ENCODE results near the gene TXNRD2. TPM values are rescaled to one million over a fixed set of nuclear protein-coding genes. Genes with fewer than 3 reads are reported as not detected.

TXNRD2 gene
- total and polyA plus RNA-seq, 2 of the 4 experiments (the other 2 are of a cell fraction): 15.6 to 25.7 TPM

GRCh38 chr22:19867617-19868016 lies 74.0 kb downstream of the TXNRD2 start:
- DNase-seq: no peak
- H2BK15ac ChIP-seq (ENCODE audit: low read depth, low read length): no peak overlapping the region
- intact Hi-C loops (cut with micrococcal nuclease) (no loop called here), in situ Hi-C loops (cut with MboI; ENCODE audit: low sequenced_read_pairs) (no loop called here), dilution Hi-C loops (cut with HindIII; ENCODE audit: low sequenced_read_pairs, unreplicated experiment) (no loop called here)
- no peak for ATAC-seq (ENCODE audit: low read depth)
- H4K5ac ChIP-seq (ENCODE audit: low read depth, low read length): no peak overlapping the region
- H3K4me1 ChIP-seq (ENCODE audit: control insufficient read depth, insufficient read depth, low read length): no peaks in the 10 kb centered on the region
- no peak overlapping the region for H3K4ac ChIP-seq (ENCODE audit: low read depth, low read length)
- no peak overlapping the region for H2BK20ac ChIP-seq (ENCODE audit: low read depth, low read length)
- no peak overlapping the region for H3K56ac ChIP-seq (ENCODE audit: extremely low read depth, insufficient read depth, low read length)
- CTCF ChIA-PET: interaction anchor here (0.6 kb wide), 1 partner anchor 137 kb away, joined by 3 read pairs; no protein-coding TSS in a partner anchor
- no peak overlapping the region for H3K27ac ChIP-seq (ENCODE audit: insufficient read depth, low read length)
- no peak overlapping the region for H2AK9ac ChIP-seq (replicated peaks; ENCODE audit: low read depth, low read length, poor library complexity)
- no peak overlapping the region for H4K91ac ChIP-seq (ENCODE audit: insufficient read depth, low read depth, low read length)
- H2AK5ac ChIP-seq (ENCODE audit: low read depth, low read length): no peak overlapping the region
- no peaks in the 10 kb centered on the region for H3K27me3 ChIP-seq (ENCODE audit: control insufficient read depth, insufficient read depth, low read length)
- no CpG with 5 or more reads among the region's 7 CpGs for WGBS, 2 experiments (ENCODE audit: extremely low coverage in 2 of 2, insufficient read length in 1 of 2)
- H3K36me3 ChIP-seq (ENCODE audit: control insufficient read depth, insufficient read depth, low read length): no peaks in the 10 kb centered on the region
- no peaks in the 10 kb centered on the region for H3K9me3 ChIP-seq (ENCODE audit: control insufficient read depth, insufficient read depth, low read length)
- no peak overlapping the region for H3K4me3 ChIP-seq (ENCODE audit: insufficient read depth, low read depth, low read length)
- 0 out of 2 replicates have a peak, but pooled peaks cover 2% of the 10 kb centered on the region for H3K9me1 ChIP-seq (ENCODE audit: insufficient read depth, low read length)
- H2BK5ac ChIP-seq (ENCODE audit: low read depth, low read length, poor library complexity, severe bottlenecking): no peak overlapping the region
- H3K23ac ChIP-seq (ENCODE audit: low read depth, low read length): no peak overlapping the region
- H3K79me1 ChIP-seq (ENCODE audit: low read depth in 1 of 2, low read length in 2 of 2): no peaks in the 10 kb centered on the region
- H3K14ac ChIP-seq (replicated peaks; ENCODE audit: low read depth, low read length): no peak overlapping the region
- POLR2A ChIA-PET (ENCODE audit: unreplicated experiment): no interaction called here
- no peak overlapping the region for H4K8ac ChIP-seq (ENCODE audit: low read depth in 2 of 2, low read length in 2 of 2)
- no peak overlapping the region for H2BK120ac ChIP-seq (ENCODE audit: low read depth, low read length)
- H4K20me1 ChIP-seq (ENCODE audit: insufficient read depth, low read length): no peaks in the 10 kb centered on the region
- no TSS peak for BruUV-seq (replicated peaks)
- H3K18ac ChIP-seq (ENCODE audit: low read depth, low read length): no peak overlapping the region
- no peak overlapping the region for H2AFZ ChIP-seq (replicated peaks; ENCODE audit: low read length, poor library complexity)
- H3K9ac ChIP-seq (ENCODE audit: low read depth, low read length): no peak overlapping the region
- TF ChIP-seq MXI1 (IDR thresholded peaks at IDR 0.05; ENCODE audit: borderline replicate concordance, low read depth, low read length) (no peak), CTCF (conservative IDR thresholded peaks at IDR 0.05; ENCODE audit: low read depth, low read length) (no peak), MAFK (IDR thresholded peaks at IDR 0.05; ENCODE audit: low read depth, low read length) (no peak), CHD1 (IDR thresholded peaks at IDR 0.05; ENCODE audit: low read depth, low read length) (no peak), CEBPB (IDR thresholded peaks at IDR 0.05; ENCODE audit: low read depth, low read length) (no peak), RCOR1 (IDR thresholded peaks at IDR 0.05; ENCODE audit: insufficient replicate concordance, low read length) (no peak), USF2 (IDR thresholded peaks at IDR 0.05; ENCODE audit: low read depth, low read length) (no peak), MAZ (IDR thresholded peaks at IDR 0.05; ENCODE audit: borderline replicate concordance, low read depth, low read length) (no peak), ELK1 (IDR thresholded peaks at IDR 0.05; ENCODE audit: borderline replicate concordance, low read depth, low read length) (no peak), POLR2A (IDR thresholded peaks at IDR 0.05; ENCODE audit: low read depth, low read length) (no peak), SMC3 (IDR thresholded peaks at IDR 0.05; ENCODE audit: low read depth, low read length) (no peak), BHLHE40 (IDR thresholded peaks at IDR 0.05; ENCODE audit: low read depth, low read length) (no peak), RFX5 (IDR thresholded peaks at IDR 0.05; ENCODE audit: low read depth, low read length) (no peak), NFE2L2 (IDR thresholded peaks at IDR 0.05; ENCODE audit: low read depth, low read length) (no peak), RAD21 (IDR thresholded peaks at IDR 0.05; ENCODE audit: low read length) (no peak), FOS (IDR thresholded peaks at IDR 0.05; ENCODE audit: low read depth, low read length) (no peak)
- no peak overlapping the region for H3K4me2 ChIP-seq (ENCODE audit: low read depth, low read length)

Data from IMR-90 (cell line).